ENCODE measurements around the gene SLC26A1.

- TF ChIP-seq GATA3 (IDR thresholded peaks at IDR 0.05; ENCODE audit: low read depth, low read length) (no peak), GATA2 (IDR thresholded peaks at IDR 0.05; ENCODE audit: low read depth, low read length) (no peak)
Observed at GRCh38 chr4:985123-985830, 7.9 kb downstream of the SLC26A1 start.

Data from SH-SY5Y (cell line).